Activated T-helper 1 cell treated with anti-CD3 and anti-CD28 coated beads, Interleukin-12 subunit alpha, Interleukin-12 subunit beta, Interleukin-2, Interleukin-4 antibody, amounts not matched to agents 30 ng/mL and 10 ng/mL and 1 ng/mL, durations not matched to agents 14 hours and 24 hours and 36 hours (primary cell): Measurements from ENCODE around the gene ASPSCR1. TPM values are rescaled to one million over a fixed set of nuclear protein-coding genes. Genes with fewer than 3 reads are reported as not detected.

Experiments used
- DNase-seq: peaks from one replicate; pipeline ENCODE4 v3.0.0; 2021; ENCODE audit warnings: low spot score
- H3K27ac Mint-ChIP-seq: one replicate; pipeline ENCODE4 v1.8.0; 2021; ENCODE audit warnings: mild to moderate bottlenecking, mixed read lengths
- H3K27me3 Mint-ChIP-seq: one replicate; pipeline ENCODE4 v1.8.0; 2022; ENCODE audit warnings: mild to moderate bottlenecking, moderate library complexity, mixed read lengths; ENCODE audit not compliant: insufficient read depth
- H3K36me3 Mint-ChIP-seq: one replicate; pipeline ENCODE4 v1.8.0; 2021; ENCODE audit warnings: low read depth, mixed read lengths
- H3K4me1 Mint-ChIP-seq: one replicate; pipeline ENCODE4 v1.8.0; 2021; ENCODE audit warnings: low read depth, mixed read lengths
- H3K4me3 Mint-ChIP-seq: one replicate; pipeline ENCODE4 v1.8.0; 2021; ENCODE audit warnings: mild to moderate bottlenecking, moderate library complexity, mixed read lengths
- H3K9me3 Mint-ChIP-seq: one replicate; pipeline ENCODE4 v1.8.0; 2021; ENCODE audit warnings: mixed read lengths
- intact Hi-C: fragments of 100-400 bp; cut with micrococcal nuclease; formaldehyde crosslinking; loops from one replicate; pipeline ENCODE4 v1.15.1; 2024
- total RNA-seq: library from RNA; stranded (reverse); gene quantifications from 2 replicates; pipeline ENCODE4 v1.2.3, GENCODE V29; 2022

Gene ASPSCR1
- total RNA-seq, 1 donor from 2014 or later: 33.8 TPM

DNA sequence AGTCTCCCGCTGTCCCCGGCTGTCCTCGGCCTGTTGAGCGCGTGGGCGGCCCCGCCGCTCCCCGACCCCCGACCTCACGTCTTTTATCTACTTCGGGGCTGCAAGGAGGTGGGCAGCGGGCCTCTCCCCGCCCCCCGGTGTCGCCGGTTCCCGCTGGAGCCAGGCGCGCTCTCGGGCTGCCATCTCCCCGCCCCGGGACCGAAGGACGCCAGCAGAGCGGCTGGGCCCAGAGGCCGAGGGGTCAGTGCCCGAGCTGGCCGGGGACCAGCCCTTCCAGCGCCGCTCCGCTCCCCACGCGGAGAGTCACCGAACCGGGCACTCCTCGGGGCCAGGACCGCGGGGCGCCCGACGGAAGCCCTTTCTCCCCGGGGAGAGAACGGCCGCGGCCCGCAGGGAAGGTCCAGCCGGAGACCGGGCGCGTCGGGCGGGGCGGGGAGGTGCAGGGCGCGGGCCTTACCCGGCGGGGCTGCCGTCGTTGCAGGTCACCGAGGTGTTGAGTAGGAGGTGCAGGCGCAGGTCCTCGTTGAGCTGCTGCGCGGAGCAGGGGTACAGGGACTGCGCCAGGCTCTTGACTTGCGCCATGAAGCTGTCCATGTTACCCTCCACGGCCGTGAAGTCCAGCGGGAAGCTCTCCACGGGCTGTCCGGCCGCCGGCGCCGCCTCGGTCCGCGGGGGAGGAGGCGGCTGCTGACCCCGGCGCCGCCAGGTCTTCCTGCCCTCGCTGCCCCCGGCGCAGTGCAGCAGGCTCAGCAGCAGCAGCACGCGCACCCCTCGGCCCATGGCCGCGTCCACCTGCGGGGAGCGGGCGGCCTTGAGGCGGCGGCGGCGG, 17.1 kb upstream of the ASPSCR1 start:
- Mint-ChIP-seq H3K4me3 (no peak overlapping the region), H3K4me1 (no peaks in the 10 kb centered on the region), H3K27ac (no peak overlapping the region), H3K27me3 (peaks cover 49% of the 10 kb centered on the region), H3K9me3 (no peaks in the 10 kb centered on the region), H3K36me3 (no peaks in the 10 kb centered on the region)
- intact Hi-C loops: no loop called here
- no peak for DNase-seq

- Mint-ChIP-seq H3K36me3 (no peaks in the 10 kb centered on the region), H3K27ac (no peak within 1 kb of the TSS), H3K9me3 (no peaks in the 10 kb centered on the region), H3K4me3 (no peak within 1 kb of the TSS), H3K27me3 (peaks cover 51% of the 10 kb centered on the region), H3K4me1 (no peaks in the 10 kb centered on the region)
- intact Hi-C loops: no loop called here
- no peak for DNase-seq
These were observed 16.3 kb upstream of the ASPSCR1 start, which contains the start of gene NOTUM for GRCh38 chr17:81961087-81961511. NOTUM (minus strand) TSS chr17:81961187; CDS start chr17:81960909, 278 bp downstream.

GRCh38 chr17:81961521-81962498, 15.6 kb upstream of the ASPSCR1 start:
- H3K27ac Mint-ChIP-seq: no peak overlapping the region
- no peak for DNase-seq
- H3K4me3 Mint-ChIP-seq: no peak overlapping the region
- H3K9me3 Mint-ChIP-seq: no peaks in the 10 kb centered on the region
- H3K27me3 Mint-ChIP-seq: peaks cover 51% of the 10 kb centered on the region
- no peaks in the 10 kb centered on the region for H3K36me3 Mint-ChIP-seq
- intact Hi-C loops: no loop called here
- no peaks in the 10 kb centered on the region for H3K4me1 Mint-ChIP-seq

GRCh38 chr17:81962499-81963441, 14.7 kb upstream of the ASPSCR1 start:
- Mint-ChIP-seq H3K27ac (no peak overlapping the region), H3K36me3 (no peaks in the 10 kb centered on the region), H3K9me3 (no peaks in the 10 kb centered on the region), H3K4me1 (no peaks in the 10 kb centered on the region), H3K4me3 (no peak overlapping the region), H3K27me3 (peaks cover 46% of the 10 kb centered on the region)
- intact Hi-C loops: no loop called here
- DNase-seq: no peak

GRCh38 chr17:81964081-81964849, 13.2 kb upstream of the ASPSCR1 start:
- no peaks in the 10 kb centered on the region for H3K36me3 Mint-ChIP-seq
- H3K9me3 Mint-ChIP-seq: no peaks in the 10 kb centered on the region
- H3K4me3 Mint-ChIP-seq: no peak overlapping the region
- H3K4me1 Mint-ChIP-seq: peaks cover 5% of the 10 kb centered on the region
- intact Hi-C loops: no loop called here
- no peak for DNase-seq
- H3K27me3 Mint-ChIP-seq: peaks cover 34% of the 10 kb centered on the region
- no peak overlapping the region for H3K27ac Mint-ChIP-seq

DNA sequence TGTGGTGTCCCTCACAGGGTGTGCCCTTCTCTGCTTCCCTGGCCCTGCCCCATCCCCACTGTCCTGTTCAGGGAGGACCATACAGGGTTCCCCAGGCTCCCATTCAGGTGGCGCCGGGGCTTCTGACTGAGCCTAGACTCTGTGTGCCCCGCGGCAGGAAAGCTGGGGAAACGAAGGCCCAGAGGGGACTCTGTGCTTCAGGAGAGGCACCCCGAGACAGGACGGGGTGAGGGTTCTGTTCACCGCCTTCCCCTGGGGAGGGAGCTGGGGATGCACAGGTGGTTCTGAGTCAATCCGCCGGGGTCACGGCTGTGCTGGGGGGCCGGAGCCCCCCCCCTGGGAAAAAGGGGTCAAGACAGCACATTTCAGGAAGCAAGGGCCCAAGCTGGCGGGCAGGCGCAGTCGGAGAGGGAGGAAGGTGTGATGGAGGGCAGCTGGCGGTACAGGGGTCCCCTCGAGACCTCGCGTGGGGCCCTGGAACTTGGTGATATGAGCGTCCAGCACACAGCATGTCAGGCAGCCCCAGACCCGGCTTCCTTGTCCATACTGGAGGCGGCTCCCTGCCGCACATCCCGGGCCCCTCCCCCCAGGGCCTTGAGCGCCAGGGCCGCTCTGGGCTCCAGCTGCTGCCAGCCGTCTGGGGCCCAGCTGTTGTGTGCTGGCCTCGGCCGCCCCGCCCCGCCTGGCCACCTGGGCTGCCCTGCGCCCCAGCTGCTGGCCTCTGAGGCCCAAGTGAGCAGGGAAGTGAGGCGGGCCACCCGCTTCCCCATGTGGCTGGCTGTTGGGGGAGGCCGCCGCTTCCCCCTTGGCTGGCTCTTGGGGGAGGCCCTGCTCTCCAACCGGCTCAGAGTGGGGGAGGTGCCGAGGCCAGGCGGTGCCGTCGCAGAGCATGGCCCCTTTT, 10.8 kb upstream of the ASPSCR1 start:
- intact Hi-C loops: no loop called here
- Mint-ChIP-seq H3K27ac (no peak overlapping the region), H3K27me3 (peaks cover 34% of the 10 kb centered on the region), H3K4me3 (no peak overlapping the region), H3K36me3 (no peaks in the 10 kb centered on the region), H3K4me1 (peaks cover 5% of the 10 kb centered on the region), H3K9me3 (no peaks in the 10 kb centered on the region)
- DNase-seq: no peak

DNA sequence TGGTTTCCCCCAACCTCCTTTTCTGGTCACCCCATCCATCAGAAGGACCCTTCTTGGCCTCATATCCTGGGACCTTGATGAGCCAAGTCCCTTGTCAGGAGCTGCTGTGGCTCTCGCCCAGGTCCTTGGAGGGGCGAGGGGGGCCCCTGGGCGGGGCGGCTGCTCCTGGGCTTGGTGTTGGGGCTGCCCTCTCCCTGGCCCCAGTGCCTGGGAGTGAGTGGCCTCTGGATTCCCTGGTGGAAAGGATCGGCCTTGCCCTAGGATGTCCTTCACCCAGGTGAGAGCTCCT, 10.2 kb upstream of the ASPSCR1 start:
- H3K27ac Mint-ChIP-seq: no peak overlapping the region
- intact Hi-C loops: no loop called here
- peaks cover 5% of the 10 kb centered on the region for H3K4me1 Mint-ChIP-seq
- no peak overlapping the region for H3K4me3 Mint-ChIP-seq
- H3K27me3 Mint-ChIP-seq: peaks cover 32% of the 10 kb centered on the region
- DNase-seq: no peak
- no peaks in the 10 kb centered on the region for H3K36me3 Mint-ChIP-seq
- no peaks in the 10 kb centered on the region for H3K9me3 Mint-ChIP-seq

- Mint-ChIP-seq H3K4me1 (peaks cover 5% of the 10 kb centered on the region), H3K27me3 (peaks cover 27% of the 10 kb centered on the region), H3K27ac (peak overlapping the region; percentile 73)
These were observed 9.7 kb upstream of the ASPSCR1 start for GRCh38 chr17:81967533-81968395.

GRCh38 chr17:81968396-81968745, 9.1 kb upstream of the ASPSCR1 start:
- H3K27ac Mint-ChIP-seq: peak overlapping the region; percentile 73
- H3K4me1 Mint-ChIP-seq: peaks cover 5% of the 10 kb centered on the region
- no peaks in the 10 kb centered on the region for H3K9me3 Mint-ChIP-seq
- intact Hi-C loops: loop anchor here (1.0 kb wide), 3 partner anchors 9 to 130 kb away; partner anchors contain the start of genes ASPSCR1, FASN and LRRC45
- H3K27me3 Mint-ChIP-seq: peaks cover 21% of the 10 kb centered on the region
- no peaks in the 10 kb centered on the region for H3K36me3 Mint-ChIP-seq
- H3K4me3 Mint-ChIP-seq: peak overlapping the region; percentile 74
- DNase-seq: no peak

More at GRCh38 chr17:81967533-81968395, 9.7 kb upstream of the ASPSCR1 start:
- Mint-ChIP-seq H3K9me3 (no peaks in the 10 kb centered on the region), H3K36me3 (no peaks in the 10 kb centered on the region), H3K4me3 (peak overlapping the region; percentile 74)
- peak; percentile 82 for DNase-seq
- intact Hi-C loops: loop anchor here (1.0 kb wide), 3 partner anchors 10 to 131 kb away; partner anchors contain the start of genes ASPSCR1, FASN and LRRC45
